Motor neuron (in vitro differentiated cells): Measurements from ENCODE around the gene PLEKHD1. TPM values are rescaled to one million over a fixed set of nuclear protein-coding genes. Genes with fewer than 3 reads are reported as not detected.
"Not testable (repeated sequence)": the region's sequence is repeated elsewhere in the genome, so short reads cannot be mapped to it uniquely, and the experiment has no call there.

ENCODE experiments used
- ATAC-seq, 8 experiments: fragments of 200-7000 bp; cut with Tn5 transposase; replicated peaks in 6 of 8; 2 replicates each; pipeline ENCODE4 v1.8.0; 2021; ENCODE audit warnings: mild to moderate bottlenecking in 8 of 8, moderate library complexity in 8 of 8
- H3K27ac ChIP-seq, 2 donors: fragments of 250-450 bp; sonication (Bioruptor Pico); 2 replicates each; pipeline ENCODE4 v1.9.0; 2021; ENCODE audit warnings: antibody characterized with exemption in 2 of 2, mild to moderate bottlenecking in 2 of 2, moderate library complexity in 1 of 2
- H3K4me1 ChIP-seq, 2 donors: fragments of 250-450 bp; sonication (Bioruptor Pico); replicated peaks in 1 of 2; 2 replicates each; pipeline ENCODE4 v1.6.1; 2021; ENCODE audit warnings: antibody characterized with exemption in 2 of 2, mild to moderate bottlenecking in 2 of 2, moderate library complexity in 1 of 2
- H3K4me3 ChIP-seq, 5 donors: fragments of 250-450 bp; sonication (Bioruptor Pico); 2 replicates each; pipeline ENCODE4 v1.9.0; 2021; ENCODE audit warnings: antibody characterized with exemption in 5 of 5, mild to moderate bottlenecking in 5 of 5, moderate library complexity in 4 of 5
- WGBS, 10 experiments: fragments of 450-650 bp; shearing (Covaris generic); methylation state at CpG; one replicate each; pipeline ENCODE4 v1.0.0; 2022; 5-methylcytosine and 5-hydroxymethylcytosine counted together
- in situ Hi-C, 9 experiments: fragments of 400-800 bp; cut with MboI; loops; one replicate each; pipeline ENCODE4 v1.15.0; 2021; ENCODE audit warnings: low sequenced_read_pairs in 9 of 9, low pct_unique_long_range_greater_than_20kb in 2 of 9; ENCODE audit not compliant: unreplicated experiment in 9 of 9
- total RNA-seq, 8 experiments: library from RNA; unstranded; fragments of 300-600 nt; gene quantifications; 2 replicates each; pipeline versions ENCODE4 v1.2.3 to v1.2.4, GENCODE V29; 2022

Gene PLEKHD1
- total RNA-seq, 8 experiments from 2014 or later = 0.13 to 1.2 (median 0.42) TPM

- Histone ChIP-seq H3K4me1 (peaks cover 11 to 23% of the 10 kb centered on the region in 2 donors), H3K27ac (no peak overlapping the region), H3K4me3 (no peak overlapping the region)
- 20 to 100% (median 71%) methylated on average over 1 to 6 of the region's 6 CpGs; no CpG with 5 or more reads in 2 of the 10 experiments for WGBS, 10 experiments
- no peak for ATAC-seq
- in situ Hi-C loops = no loop called here
Measured at GRCh38 chr14:69485701-69486100, 1.2 kb downstream of the PLEKHD1 start.

GRCh38 chr14:69487226-69487625 lies 2.7 kb downstream of the PLEKHD1 start:
- peaks cover 11 to 23% of the 10 kb centered on the region in 2 donors for H3K4me1 ChIP-seq
- peak overlapping the region; percentile 53 to 74 for H3K27ac ChIP-seq
- ATAC-seq = peak in 5 of 8 experiments; percentile 68 to 79 (median 78)
- in situ Hi-C loops = no loop called here
- no peak overlapping the region for H3K4me3 ChIP-seq
- WGBS, 10 experiments = 66 to 70% methylated on average over 2 to 3 of the region's 4 CpGs; no CpG with 5 or more reads in 8 of the 10 experiments

- 40 to 76% (median 56%) methylated on average over 1 to 4 of the region's 4 CpGs; no CpG with 5 or more reads in 7 of the 10 experiments for WGBS, 10 experiments
Measured at GRCh38 chr14:69487771-69488170, 3.2 kb downstream of the PLEKHD1 start.

GRCh38 chr14:69489495-69489894 lies 5.0 kb downstream of the PLEKHD1 start:
- ATAC-seq = no peak
- Histone ChIP-seq H3K4me1 (peaks cover 11 to 23% of the 10 kb centered on the region in 2 donors), H3K27ac (no peak overlapping the region), H3K4me3 (no peak overlapping the region)
- in situ Hi-C loops = no loop called here

More at GRCh38 chr14:69487771-69488170, 3.2 kb downstream of the PLEKHD1 start:
- H3K4me1 ChIP-seq = peaks cover 11 to 23% of the 10 kb centered on the region in 2 donors
- peak overlapping the region; percentile 53 to 74 for H3K27ac ChIP-seq
- peak in 4 of 8 experiments; percentile 7 to 14 (median 9) for ATAC-seq
- no peak overlapping the region for H3K4me3 ChIP-seq
- in situ Hi-C loops = no loop called here

GRCh38 chr14:69490219-69490918 lies 5.8 kb downstream of the PLEKHD1 start:
- in situ Hi-C loops = no loop called here
- Histone ChIP-seq H3K4me3 (no peak overlapping the region), H3K4me1 (peaks cover 11 to 20% of the 10 kb centered on the region in 2 donors), H3K27ac (no peak overlapping the region)
- WGBS, 10 experiments = 29 to 100% (median 84%) methylated on average over 1 to 5 of the region's 7 CpGs; no CpG with 5 or more reads in 4 of the 10 experiments
- ATAC-seq = no peak

- in situ Hi-C loops = no loop called here
- peak in 2 of 8 experiments; percentile 70 to 86 for ATAC-seq
- Histone ChIP-seq H3K27ac (no peak overlapping the region), H3K4me3 (no peak overlapping the region), H3K4me1 (peaks cover 11 to 20% of the 10 kb centered on the region in 2 donors)
- 0 to 100% (median 56%) methylated on average over 1 to 3 of the region's 3 CpGs; no CpG with 5 or more reads in 3 of the 10 experiments for WGBS, 10 experiments
Measured at GRCh38 chr14:69491193-69491592, 6.7 kb downstream of the PLEKHD1 start.

- WGBS, 10 experiments = 20 to 83% (median 66%) methylated on average over 1 to 4 of the region's 4 CpGs; no CpG with 5 or more reads in 2 of the 10 experiments
- peaks cover 0 to 3% of the 10 kb centered on the region in 2 donors for H3K4me1 ChIP-seq
- in situ Hi-C loops = no loop called here
- ATAC-seq = no peak
- H3K4me3 ChIP-seq = no peak overlapping the region
- H3K27ac ChIP-seq = no peak overlapping the region
Measured at GRCh38 chr14:69493038-69493437, 8.5 kb downstream of the PLEKHD1 start.

- ATAC-seq = no peak
- Histone ChIP-seq H3K4me1 (no peaks in the 10 kb centered on the region), H3K27ac (no peak overlapping the region), H3K4me3 (no peak overlapping the region)
- 20 to 100% (median 51%) methylated on average over 1 to 3 of the region's 3 CpGs; no CpG with 5 or more reads in 2 of the 10 experiments for WGBS, 10 experiments
- in situ Hi-C loops = no loop called here
Measured at GRCh38 chr14:69493791-69494190, 9.3 kb downstream of the PLEKHD1 start.

- Histone ChIP-seq H3K27ac (no peak overlapping the region), H3K4me1 (no peaks in the 10 kb centered on the region), H3K4me3 (no peak overlapping the region)
- 20 to 100% (median 67%) methylated on average over 1 to 4 of the region's 5 CpGs; no CpG with 5 or more reads in 2 of the 10 experiments for WGBS, 10 experiments
- in situ Hi-C loops = no loop called here
- no peak for ATAC-seq
Measured at GRCh38 chr14:69495341-69495921, 10.9 kb downstream of the PLEKHD1 start.

GRCh38 chr14:69497866-69498265 lies 13.3 kb downstream of the PLEKHD1 start:
- 71 to 100% (median 87%) methylated on average over 1 to 4 of the region's 4 CpGs for WGBS, 10 experiments
- in situ Hi-C loops, H3K4me1 ChIP-seq, ATAC-seq, H3K4me3 ChIP-seq, H3K27ac ChIP-seq: not testable (repeated sequence)

- in situ Hi-C loops, ATAC-seq, H3K27ac ChIP-seq, H3K4me3 ChIP-seq, H3K4me1 ChIP-seq: not testable (repeated sequence)
- WGBS, 10 experiments = 53 to 93% (median 80%) methylated on average over 1 to 3 of the region's 4 CpGs; no CpG with 5 or more reads in 3 of the 10 experiments
Measured at GRCh38 chr14:69498286-69498685, 13.8 kb downstream of the PLEKHD1 start.

- no peak for ATAC-seq
- Histone ChIP-seq H3K27ac (no peak overlapping the region), H3K4me3 (no peak overlapping the region), H3K4me1 (no peaks in the 10 kb centered on the region)
- in situ Hi-C loops = no loop called here
- 14 to 100% (median 67%) methylated on average over 1 to 3 of the region's 5 CpGs; no CpG with 5 or more reads in 5 of the 10 experiments for WGBS, 10 experiments
Measured at GRCh38 chr14:69499436-69499835, 14.9 kb downstream of the PLEKHD1 start.

- in situ Hi-C loops = no loop called here
- H3K4me3 ChIP-seq = no peak overlapping the region
- no peak overlapping the region for H3K27ac ChIP-seq
- WGBS, 10 experiments = 50 to 100% (median 80%) methylated on average over 1 to 2 of the region's 5 CpGs; no CpG with 5 or more reads in 5 of the 10 experiments
- H3K4me1 ChIP-seq = no peaks in the 10 kb centered on the region
- no peak for ATAC-seq
Measured at GRCh38 chr14:69500096-69500495, 15.6 kb downstream of the PLEKHD1 start.
